Lung (tissue), 12 donors: ENCODE measurements around the gene SBF2. TPM values are rescaled to one million over a fixed set of nuclear protein-coding genes. Genes with fewer than 3 reads are reported as not detected.

Source experiments
- ATAC-seq: fragments of 200-7000 bp; cut with Tn5 transposase; one replicate; pipeline ENCODE4 v1.9.1; 2020; ENCODE audit warnings: moderate number of reproducible peaks; ENCODE audit not compliant: insufficient read depth, low FRiP score
- DNase-seq, 3 donors: peaks; one replicate each; pipeline ENCODE4 v3.0.0-alpha.2; 2013 to 2017
- H3K27ac ChIP-seq, 2 donors: one replicate each; pipeline ENCODE4 v1.5.1; 2013; ENCODE audit warnings: mild to moderate bottlenecking in 2 of 2, moderate library complexity in 2 of 2, control low read depth in 1 of 2, inconsistent platforms in 1 of 2, low read depth in 1 of 2, low read length in 1 of 2
- H3K27me3 ChIP-seq, 3 donors: one replicate each; pipeline ENCODE4 v1.5.1; 2013; ENCODE audit warnings: low read length in 2 of 3; ENCODE audit not compliant: control insufficient read depth in 3 of 3, insufficient read depth in 3 of 3
- H3K36me3 ChIP-seq, 4 donors: one replicate each; pipeline ENCODE4 v1.5.1; 2013; ENCODE audit warnings: low read length in 4 of 4, mild to moderate bottlenecking in 1 of 4, moderate library complexity in 1 of 4; ENCODE audit not compliant: control insufficient read depth in 4 of 4, insufficient read depth in 4 of 4
- H3K4me1 ChIP-seq, 5 donors: one replicate each; pipeline ENCODE4 v1.5.1; 2013; ENCODE audit warnings: low read length in 5 of 5, mild to moderate bottlenecking in 2 of 5, moderate library complexity in 1 of 5; ENCODE audit not compliant: control insufficient read depth in 5 of 5, insufficient read depth in 5 of 5
- H3K4me3 ChIP-seq: one replicate; pipeline ENCODE4 v1.5.1; 2013; ENCODE audit warnings: mild to moderate bottlenecking, control low read depth, moderate library complexity
- H3K9ac ChIP-seq, 2 donors: one replicate each; pipeline ENCODE4 v1.5.1; 2013; ENCODE audit warnings: low read length in 2 of 2, control low read depth in 1 of 2; ENCODE audit not compliant: insufficient read depth in 1 of 2
- H3K9me3 ChIP-seq, 4 donors: one replicate each; pipeline ENCODE4 v1.5.1; 2013; ENCODE audit warnings: low read length in 3 of 4, mild to moderate bottlenecking in 1 of 4, moderate library complexity in 1 of 4; ENCODE audit not compliant: control insufficient read depth in 4 of 4, insufficient read depth in 3 of 4
- CTCF ChIP-seq: IDR thresholded peaks from 2 replicates; pipeline ENCODE4 v1.5.1; 2012; ENCODE audit warnings: mild to moderate bottlenecking; ENCODE audit errors: control extremely low read depth, extremely low read depth
- WGBS, 2 donors: extraction: QIAGEN DNeasy Blood & Tissue Kit; methylation state at CpG; one replicate each; pipeline ENCODE4 v1.1.7; 2013; 5-methylcytosine and 5-hydroxymethylcytosine counted together
- polyA plus RNA-seq, 2 donors: library from polyadenylated mRNA; stranded (reverse); fragments of 200-250 nt; gene quantifications; one replicate each; pipeline ENCODE4 v1.2.1, GENCODE V29; 2013
- total RNA-seq, 2 donors: library from RNA; depleted of rRNA in 1 of 2; stranded (reverse); fragments of >200 nt in 1 of 2; gene quantifications; one replicate each; pipeline ENCODE4 v1.2.1, GENCODE V29; 2014 to 2021
- donor health status: control.
- donor health status: control.
- donor health status: Bipolar disorder and iron deficiency.
- donor health status: healthy.
- donor health status: DM: yes; HTN: yes; CAD: no.

SBF2 gene
- total and polyA plus RNA-seq, 4 donors: 4.4 to 104 (median 24.9) TPM

GRCh38 chr11:9842923-9843322 lies 451.1 kb downstream of the SBF2 start:
- peaks cover 9 to 28% (median 25%) of the 10 kb centered on the region in 4 donors for H3K36me3 ChIP-seq

GRCh38 chr11:9840460-9841004 lies 453.5 kb downstream of the SBF2 start:
- no peaks in the 10 kb centered on the region for H3K9me3 ChIP-seq
- H3K4me1 ChIP-seq: no peaks in the 10 kb centered on the region
- no peak overlapping the region for H3K27ac ChIP-seq
- DNase-seq (no peak), ATAC-seq (no peak)
- no peak overlapping the region for H3K4me3 ChIP-seq
- peaks cover 5 to 15% (median 10%) of the 10 kb centered on the region in 4 donors for H3K36me3 ChIP-seq
- 62 to 78% methylated on average over 1 of the region's 1 CpG for WGBS, 2 donors
- no peak overlapping the region for H3K9ac ChIP-seq
- no peaks in the 10 kb centered on the region for H3K27me3 ChIP-seq
- TF ChIP-seq CTCF: no peak

More at GRCh38 chr11:9842923-9843322, 451.1 kb downstream of the SBF2 start:
- Histone ChIP-seq H3K4me1 (no peaks in the 10 kb centered on the region), H3K9ac (no peak overlapping the region), H3K27ac (no peak overlapping the region), H3K9me3 (no peaks in the 10 kb centered on the region), H3K4me3 (no peak overlapping the region), H3K27me3 (no peaks in the 10 kb centered on the region)
- WGBS, 2 donors: 90 to 94% methylated on average over 2 of the region's 2 CpGs
- no peak for DNase-seq
- TF ChIP-seq CTCF: no peak
- ATAC-seq: no peak

GRCh38 chr11:9839550-9839949 lies 454.5 kb downstream of the SBF2 start:
- Histone ChIP-seq H3K9me3 (no peaks in the 10 kb centered on the region), H3K27ac (no peak overlapping the region), H3K4me1 (no peaks in the 10 kb centered on the region), H3K9ac (no peak overlapping the region), H3K4me3 (no peak overlapping the region), H3K27me3 (no peaks in the 10 kb centered on the region), H3K36me3 (peaks cover 3 to 10% (median 4%) of the 10 kb centered on the region in 4 donors)
- WGBS, 2 donors: 95 to 96% methylated on average over 4 of the region's 4 CpGs
- ATAC-seq (no peak), DNase-seq (no peak)
- no peak for TF ChIP-seq CTCF

- no peak overlapping the region for H3K4me3 ChIP-seq
- no peak for TF ChIP-seq CTCF
- no peak for DNase-seq
- no peak overlapping the region for H3K9ac ChIP-seq
- H3K9me3 ChIP-seq: no peaks in the 10 kb centered on the region
- ATAC-seq: no peak
- H3K36me3 ChIP-seq: peaks cover 3 to 10% (median 4%) of the 10 kb centered on the region in 4 donors
- 94 to 97% methylated on average over 2 of the region's 2 CpGs for WGBS, 2 donors
- no peaks in the 10 kb centered on the region for H3K4me1 ChIP-seq
- H3K27me3 ChIP-seq: no peaks in the 10 kb centered on the region
- H3K27ac ChIP-seq: no peak overlapping the region
Measured at GRCh38 chr11:9838961-9839360, 455.1 kb downstream of the SBF2 start.
